WTC11 (cell line): ENCODE measurements around the gene TTK. TPM values are rescaled to one million over a fixed set of nuclear protein-coding genes. Genes with fewer than 3 reads are reported as not detected.

Experiments
- ATAC-seq: fragments of 200-7000 bp; cut with Tn5 transposase; 2 replicates; pipeline ENCODE4 v1.10.0; 2021; ENCODE audit warnings: mild to moderate bottlenecking, moderate library complexity
- CTCF ChIA-PET: fragments of 300-600 bp; sonication (Branson Sonifier 250); formaldehyde crosslinking; loops from one replicate; lab custom pipeline; 2021; ENCODE audit warnings: antibody characterized with exemption; lab: Charles Lee
- POLR2A ChIA-PET: fragments of 350-600 bp; sonication (Branson Sonifier 250); formaldehyde crosslinking; loops from one replicate; lab custom pipeline; 2021; ENCODE audit warnings: antibody characterized with exemption; lab: Charles Lee
- DNase-seq: peaks from one replicate; pipeline ENCODE4 v3.0.0; 2021; ENCODE audit warnings: low spot score
- H3K27ac Mint-ChIP-seq: 2 replicates; pipeline ENCODE4 v1.8.0; 2021; ENCODE audit warnings: mixed read lengths
- H3K27me3 Mint-ChIP-seq: 2 replicates; pipeline ENCODE4 v1.8.0; 2021; ENCODE audit warnings: low read depth, mild to moderate bottlenecking, moderate library complexity, mixed read lengths
- H3K36me3 Mint-ChIP-seq: 2 replicates; pipeline ENCODE4 v1.8.0; 2021; ENCODE audit warnings: mixed read lengths
- H3K4me1 Mint-ChIP-seq: 2 replicates; pipeline ENCODE4 v1.8.0; 2022; ENCODE audit warnings: mixed read lengths
- H3K4me3 Mint-ChIP-seq: 2 replicates; pipeline ENCODE4 v1.8.0; 2021; ENCODE audit warnings: mild to moderate bottlenecking, moderate library complexity, mixed read lengths
- H3K9me3 Mint-ChIP-seq: 2 replicates; pipeline ENCODE4 v1.8.0; 2021; ENCODE audit warnings: mixed read lengths
- AFF4 ChIP-seq: sonication (generic); formaldehyde crosslinking; IDR thresholded peaks from 2 replicates; pipeline ENCODE4 v1.8.1; 2023; ENCODE audit warnings: mild to moderate bottlenecking, missing genetic modification reagents, borderline replicate concordance
- HMGXB4 ChIP-seq: sonication (generic); formaldehyde crosslinking; IDR thresholded peaks from 2 replicates; pipeline ENCODE4 v1.8.1; 2023; ENCODE audit warnings: mild to moderate bottlenecking, moderate library complexity, missing genetic modification reagents
- MAX ChIP-seq: sonication (generic); formaldehyde crosslinking; IDR thresholded peaks from 2 replicates; pipeline ENCODE4 v1.8.0; 2022; ENCODE audit warnings: mild to moderate bottlenecking, missing genetic modification reagents
- PREB ChIP-seq: sonication (generic); formaldehyde crosslinking; IDR thresholded peaks from 2 replicates; pipeline ENCODE4 v1.8.1; 2022; ENCODE audit warnings: mild to moderate bottlenecking, missing genetic modification reagents, moderate library complexity, borderline replicate concordance
- RELA ChIP-seq: sonication (generic); formaldehyde crosslinking; IDR thresholded peaks from 2 replicates; pipeline ENCODE4 v1.8.1; 2022; ENCODE audit warnings: missing genetic modification reagents, mild to moderate bottlenecking, borderline replicate concordance
- SOX15 ChIP-seq: fragments of 250-450 bp; sonication (Bioruptor Pico); IDR thresholded peaks from 2 replicates; pipeline ENCODE4 v1.9.0; 2021; ENCODE audit warnings: mild to moderate bottlenecking
- ZNF416 ChIP-seq: fragments of 250-450 bp; sonication (Bioruptor Pico); IDR thresholded peaks from 2 replicates; pipeline ENCODE4 v1.9.0; 2021; ENCODE audit warnings: mild to moderate bottlenecking, inconsistent platforms
- ZNF425 ChIP-seq: fragments of 250-450 bp; sonication (Bioruptor Pico); conservative IDR thresholded peaks from 2 replicates; pipeline ENCODE4 v1.9.0; 2021; ENCODE audit warnings: mild to moderate bottlenecking
- total RNA-seq: library from RNA; stranded (reverse); gene quantifications from 3 replicates; pipeline ENCODE4 v1.2.3, GENCODE V29; 2021
- TF ChIP-seq, protein P1 (sequence below): sonication (generic); formaldehyde crosslinking; IDR thresholded peaks from 2 replicates; pipeline ENCODE4 v1.8.0; 2023; ENCODE audit warnings: missing genetic modification reagents, mild to moderate bottlenecking, borderline replicate concordance

Gene TTK
- total RNA-seq, 1 experiment from 2014 or later = 51.0 TPM

DNA sequence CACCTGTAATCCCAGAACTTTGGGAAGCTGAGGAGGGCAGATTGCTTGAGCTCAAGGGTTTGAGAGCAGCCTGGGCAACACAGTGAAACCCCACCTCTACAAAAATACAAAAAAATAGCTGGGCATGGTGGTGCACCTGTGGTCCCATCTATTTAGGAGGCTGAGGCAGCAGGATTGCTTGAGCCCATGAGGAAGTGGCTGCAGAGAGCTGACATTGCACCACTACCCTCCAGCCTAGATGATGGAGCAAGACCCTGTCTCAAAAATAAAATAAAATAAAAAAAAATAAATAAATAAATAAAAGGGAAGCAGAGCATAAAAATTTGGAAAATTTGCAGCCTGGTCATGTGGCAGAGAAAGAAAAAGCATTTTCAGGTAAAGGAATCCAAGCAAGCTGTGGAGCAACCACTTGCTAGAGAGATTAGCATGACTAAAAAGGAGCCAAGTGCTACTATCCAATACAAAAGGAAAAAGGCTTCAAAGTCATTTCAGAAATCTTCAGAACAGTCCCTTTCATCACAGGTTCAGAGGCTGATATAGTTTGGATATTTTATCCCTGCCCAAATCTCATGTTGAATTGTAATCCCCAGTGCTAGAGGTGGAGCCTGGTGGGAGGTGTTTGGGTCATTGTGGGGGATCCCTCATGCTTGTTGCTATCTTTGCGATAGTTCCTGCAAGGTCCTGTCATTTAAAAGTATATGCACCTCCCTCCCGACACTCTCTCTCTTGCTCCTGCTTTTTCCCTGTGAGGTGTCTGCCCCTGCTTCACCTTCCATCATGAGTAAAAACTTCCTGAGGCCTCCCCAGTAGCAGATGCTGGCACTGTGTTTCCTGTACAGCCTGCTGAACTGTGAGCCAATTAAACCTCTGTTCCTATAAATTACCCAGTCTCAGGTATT, 11.2 kb upstream of the TTK start (continued):
- TF ChIP-seq, protein P1, sequence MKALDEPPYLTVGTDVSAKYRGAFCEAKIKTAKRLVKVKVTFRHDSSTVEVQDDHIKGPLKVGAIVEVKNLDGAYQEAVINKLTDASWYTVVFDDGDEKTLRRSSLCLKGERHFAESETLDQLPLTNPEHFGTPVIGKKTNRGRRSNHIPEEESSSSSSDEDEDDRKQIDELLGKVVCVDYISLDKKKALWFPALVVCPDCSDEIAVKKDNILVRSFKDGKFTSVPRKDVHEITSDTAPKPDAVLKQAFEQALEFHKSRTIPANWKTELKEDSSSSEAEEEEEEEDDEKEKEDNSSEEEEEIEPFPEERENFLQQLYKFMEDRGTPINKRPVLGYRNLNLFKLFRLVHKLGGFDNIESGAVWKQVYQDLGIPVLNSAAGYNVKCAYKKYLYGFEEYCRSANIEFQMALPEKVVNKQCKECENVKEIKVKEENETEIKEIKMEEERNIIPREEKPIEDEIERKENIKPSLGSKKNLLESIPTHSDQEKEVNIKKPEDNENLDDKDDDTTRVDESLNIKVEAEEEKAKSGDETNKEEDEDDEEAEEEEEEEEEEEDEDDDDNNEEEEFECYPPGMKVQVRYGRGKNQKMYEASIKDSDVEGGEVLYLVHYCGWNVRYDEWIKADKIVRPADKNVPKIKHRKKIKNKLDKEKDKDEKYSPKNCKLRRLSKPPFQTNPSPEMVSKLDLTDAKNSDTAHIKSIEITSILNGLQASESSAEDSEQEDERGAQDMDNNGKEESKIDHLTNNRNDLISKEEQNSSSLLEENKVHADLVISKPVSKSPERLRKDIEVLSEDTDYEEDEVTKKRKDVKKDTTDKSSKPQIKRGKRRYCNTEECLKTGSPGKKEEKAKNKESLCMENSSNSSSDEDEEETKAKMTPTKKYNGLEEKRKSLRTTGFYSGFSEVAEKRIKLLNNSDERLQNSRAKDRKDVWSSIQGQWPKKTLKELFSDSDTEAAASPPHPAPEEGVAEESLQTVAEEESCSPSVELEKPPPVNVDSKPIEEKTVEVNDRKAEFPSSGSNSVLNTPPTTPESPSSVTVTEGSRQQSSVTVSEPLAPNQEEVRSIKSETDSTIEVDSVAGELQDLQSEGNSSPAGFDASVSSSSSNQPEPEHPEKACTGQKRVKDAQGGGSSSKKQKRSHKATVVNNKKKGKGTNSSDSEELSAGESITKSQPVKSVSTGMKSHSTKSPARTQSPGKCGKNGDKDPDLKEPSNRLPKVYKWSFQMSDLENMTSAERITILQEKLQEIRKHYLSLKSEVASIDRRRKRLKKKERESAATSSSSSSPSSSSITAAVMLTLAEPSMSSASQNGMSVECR (CRISPR knock-in tag) = no peak
- TF ChIP-seq ZNF425 (CRISPR knock-in tag) (no peak), ZNF416 (no peak), AFF4 (no peak)

GRCh38 chr6:79993911-79994309, 10.5 kb upstream of the TTK start:
- H3K4me3 Mint-ChIP-seq = no peak overlapping the region
- POLR2A ChIA-PET = no interaction called here
- CTCF ChIA-PET = interaction anchor here (0.9 to 1.7 kb wide), 3 partner anchors 45 to 124 kb away, joined by 3 to 5 read pairs (median 4); no protein-coding TSS in a partner anchor
- H3K4me1 Mint-ChIP-seq = peaks cover 27% of the 10 kb centered on the region
- H3K27me3 Mint-ChIP-seq = no peaks in the 10 kb centered on the region; the same call in 1 of the 2 replicates
- peaks cover 15% of the 10 kb centered on the region for H3K36me3 Mint-ChIP-seq
- ATAC-seq (peak; percentile 65), DNase-seq (no peak)
- peak overlapping the region; percentile 74 for H3K27ac Mint-ChIP-seq
- peaks cover 23% of the 10 kb centered on the region for H3K9me3 Mint-ChIP-seq
- TF ChIP-seq HMGXB4 (CRISPR knock-in tag) = no peak
- TF ChIP-seq MAX (CRISPR knock-in tag) = no peak
- TF ChIP-seq, protein P1 (CRISPR knock-in tag) = no peak
- no peak for TF ChIP-seq PREB
- no peak for TF ChIP-seq AFF4
- TF ChIP-seq SOX15 (CRISPR knock-in tag) = no peak
- no peak for TF ChIP-seq RELA (CRISPR knock-in tag)
